Loucy (cell line): ENCODE results near the gene MKLN1.

Source experiments
- CTCF ChIP-seq: fragments of 200-600 bp; sonication (generic); conservative IDR thresholded peaks from 2 replicates; pipeline ENCODE4 v1.5.1; 2014; ENCODE audit warnings: mild to moderate bottlenecking, antibody characterized with exemption, low read length
- EZH2phosphoT487 ChIP-seq: fragments of 200-600 bp; IDR thresholded peaks from 2 replicates; pipeline ENCODE4 v1.6.1; 2018; ENCODE audit warnings: antibody characterized with exemption, mild to moderate bottlenecking, moderate library complexity, borderline replicate concordance

GRCh38 chr7:131462059-131462458, 134.4 kb downstream of the MKLN1 start:
- no peak for TF ChIP-seq CTCF
- TF ChIP-seq EZH2phosphoT487, result no peak
